Measurements from ENCODE around the gene MAP3K20. TPM values are rescaled to one million over a fixed set of nuclear protein-coding genes. Genes with fewer than 3 reads are reported as not detected.

The MAP3K20 gene
- total RNA-seq, 4 donors from 2014 or later = 6.8 to 32.2 (median 15.3) TPM

DNA sequence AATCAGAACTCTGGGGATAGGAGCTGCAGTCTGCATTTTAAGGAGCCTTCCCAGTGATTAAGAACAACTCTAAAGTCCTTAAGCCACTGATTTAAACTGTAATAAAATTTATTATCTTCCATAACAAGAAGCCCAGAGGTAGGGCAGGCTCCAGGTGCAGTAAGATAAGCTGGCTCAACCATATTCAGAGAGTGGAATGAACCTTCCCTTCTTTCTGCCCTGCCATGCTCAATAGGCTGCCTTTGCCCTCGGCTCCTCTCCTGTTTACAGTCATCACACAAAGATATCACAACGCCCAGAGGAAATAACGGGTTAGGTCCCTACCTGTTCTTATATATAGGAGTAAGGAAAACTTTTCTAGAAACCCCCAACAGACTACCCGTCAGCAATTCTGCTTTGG lies 188.5 kb downstream of the MAP3K20 start:
- Histone ChIP-seq H3K27me3 (no peaks in the 10 kb centered on the region), H3K9me3 (no peaks in the 10 kb centered on the region), H3K4me3 (peak overlapping the region in 1 of 4 donors; percentile 26), H3K4me1 (peaks cover 0 to 6% (median 0%) of the 10 kb centered on the region in 4 donors), H3K36me3 (peaks cover 0 to 21% (median 0%) of the 10 kb centered on the region in 3 donors), H3K27ac (peak overlapping the region in 1 of 4 donors; percentile 40)
- peak in 1 of 3 donors; percentile 54 for DNase-seq
- TF ChIP-seq, protein P1, sequence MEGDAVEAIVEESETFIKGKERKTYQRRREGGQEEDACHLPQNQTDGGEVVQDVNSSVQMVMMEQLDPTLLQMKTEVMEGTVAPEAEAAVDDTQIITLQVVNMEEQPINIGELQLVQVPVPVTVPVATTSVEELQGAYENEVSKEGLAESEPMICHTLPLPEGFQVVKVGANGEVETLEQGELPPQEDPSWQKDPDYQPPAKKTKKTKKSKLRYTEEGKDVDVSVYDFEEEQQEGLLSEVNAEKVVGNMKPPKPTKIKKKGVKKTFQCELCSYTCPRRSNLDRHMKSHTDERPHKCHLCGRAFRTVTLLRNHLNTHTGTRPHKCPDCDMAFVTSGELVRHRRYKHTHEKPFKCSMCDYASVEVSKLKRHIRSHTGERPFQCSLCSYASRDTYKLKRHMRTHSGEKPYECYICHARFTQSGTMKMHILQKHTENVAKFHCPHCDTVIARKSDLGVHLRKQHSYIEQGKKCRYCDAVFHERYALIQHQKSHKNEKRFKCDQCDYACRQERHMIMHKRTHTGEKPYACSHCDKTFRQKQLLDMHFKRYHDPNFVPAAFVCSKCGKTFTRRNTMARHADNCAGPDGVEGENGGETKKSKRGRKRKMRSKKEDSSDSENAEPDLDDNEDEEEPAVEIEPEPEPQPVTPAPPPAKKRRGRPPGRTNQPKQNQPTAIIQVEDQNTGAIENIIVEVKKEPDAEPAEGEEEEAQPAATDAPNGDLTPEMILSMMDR (IDR thresholded peaks at IDR 0.05) = no peak
- TF ChIP-seq POLR2A (IDR thresholded peaks at IDR 0.05) = no peak

DNA sequence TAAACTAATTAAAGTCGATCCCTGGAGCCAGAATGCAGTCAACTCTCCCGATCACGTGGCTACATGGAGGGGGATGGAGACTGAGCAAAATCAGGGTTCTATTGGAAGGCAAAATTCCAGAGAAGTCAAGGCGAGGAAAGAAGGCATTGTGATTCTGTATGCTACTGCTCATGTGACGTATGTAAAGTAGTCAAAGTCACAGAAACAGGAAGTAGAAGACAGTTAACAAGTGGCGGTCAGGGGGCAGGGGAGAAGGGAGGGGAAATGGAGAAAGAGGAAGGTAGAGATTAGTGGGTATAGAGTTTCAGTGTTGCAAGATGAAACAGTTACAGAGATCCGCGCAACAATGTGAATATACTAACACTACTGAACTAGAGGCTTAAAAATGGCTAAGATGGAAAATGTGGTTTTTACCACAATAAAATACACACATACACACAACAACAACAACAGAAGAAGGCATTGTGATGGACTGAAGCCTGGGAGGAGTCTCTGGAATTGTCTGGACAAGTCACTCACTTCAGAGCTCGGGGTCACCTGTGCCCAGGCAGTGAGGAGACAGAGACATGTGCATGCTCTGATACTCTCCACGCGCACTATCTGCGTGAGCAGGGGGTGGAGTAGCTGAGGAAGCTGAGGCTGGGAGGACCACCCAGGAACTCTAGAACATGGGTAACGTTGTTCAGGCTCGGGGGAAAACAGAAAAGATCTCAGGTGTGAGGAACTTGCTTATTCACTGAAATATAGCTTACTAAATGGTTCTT lies 189.1 kb downstream of the MAP3K20 start:
- H3K9me3 ChIP-seq = no peaks in the 10 kb centered on the region
- peaks cover 0 to 15% (median 0%) of the 10 kb centered on the region in 3 donors for H3K36me3 ChIP-seq
- peak overlapping the region in 1 of 4 donors; percentile 40 for H3K27ac ChIP-seq
- H3K4me3 ChIP-seq = peak overlapping the region in 1 of 4 donors; percentile 26
- H3K4me1 ChIP-seq = peaks cover 0 to 6% (median 0%) of the 10 kb centered on the region in 4 donors
- peak in 2 of 3 donors; percentile 60 to 68 for DNase-seq
- no peaks in the 10 kb centered on the region for H3K27me3 ChIP-seq
- no peak for TF ChIP-seq POLR2A (IDR thresholded peaks at IDR 0.05)
- TF ChIP-seq, protein P1 (IDR thresholded peaks at IDR 0.05) = no peak

DNA sequence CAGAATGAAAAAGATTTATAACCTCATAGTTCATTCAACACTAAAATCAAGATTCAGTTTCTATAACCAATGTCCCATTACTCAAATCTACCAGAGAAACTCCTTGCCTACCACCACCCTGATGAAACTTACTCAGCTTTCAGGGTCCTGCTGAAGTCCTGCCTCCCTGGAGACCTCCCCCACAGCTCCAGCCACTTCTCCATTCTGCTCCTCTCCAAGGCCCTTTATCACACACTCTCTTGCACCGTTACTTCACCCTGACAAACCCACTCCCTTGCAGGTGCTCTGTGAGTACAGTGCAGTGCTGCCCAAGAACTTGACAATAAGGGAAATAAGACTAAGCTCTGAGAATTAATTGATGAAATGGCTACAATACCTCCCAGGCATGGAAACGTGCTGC lies 195.5 kb downstream of the MAP3K20 start:
- H3K36me3 ChIP-seq = no peaks in the 10 kb centered on the region
- no peaks in the 10 kb centered on the region for H3K4me1 ChIP-seq
- H3K27me3 ChIP-seq = no peaks in the 10 kb centered on the region
- TF ChIP-seq, protein P1 (IDR thresholded peaks at IDR 0.05) = no peak
- TF ChIP-seq POLR2A (IDR thresholded peaks at IDR 0.05) = no peak
- no peaks in the 10 kb centered on the region for H3K9me3 ChIP-seq
- no peak for DNase-seq
- H3K4me3 ChIP-seq = no peak overlapping the region
- no peak overlapping the region for H3K27ac ChIP-seq

DNA sequence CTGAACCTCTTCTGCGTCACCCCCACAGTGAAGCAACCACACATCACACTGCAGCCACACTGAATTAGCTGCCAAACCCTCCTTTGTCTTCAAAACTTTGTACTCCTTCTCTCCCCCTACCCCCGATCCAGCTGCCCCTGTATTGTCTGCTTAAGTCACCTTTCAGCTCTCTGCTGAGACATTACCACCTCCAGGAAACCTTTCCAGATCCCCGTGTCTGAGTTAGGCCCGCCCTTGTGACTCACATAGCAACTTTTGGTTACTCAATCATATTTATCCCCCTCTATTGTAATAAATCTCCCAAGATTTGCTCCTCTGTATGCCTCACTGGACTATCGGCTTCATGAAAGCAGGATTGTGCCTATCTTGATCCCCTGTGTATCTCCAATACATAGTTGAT lies 196.2 kb downstream of the MAP3K20 start:
- TF ChIP-seq, protein P1 (IDR thresholded peaks at IDR 0.05) = no peak
- TF ChIP-seq POLR2A (IDR thresholded peaks at IDR 0.05) = no peak
- H3K36me3 ChIP-seq = no peaks in the 10 kb centered on the region
- no peak overlapping the region for H3K4me3 ChIP-seq
- no peaks in the 10 kb centered on the region for H3K4me1 ChIP-seq
- no peaks in the 10 kb centered on the region for H3K9me3 ChIP-seq
- no peaks in the 10 kb centered on the region for H3K27me3 ChIP-seq
- no peak overlapping the region for H3K27ac ChIP-seq
- DNase-seq = no peak

DNA sequence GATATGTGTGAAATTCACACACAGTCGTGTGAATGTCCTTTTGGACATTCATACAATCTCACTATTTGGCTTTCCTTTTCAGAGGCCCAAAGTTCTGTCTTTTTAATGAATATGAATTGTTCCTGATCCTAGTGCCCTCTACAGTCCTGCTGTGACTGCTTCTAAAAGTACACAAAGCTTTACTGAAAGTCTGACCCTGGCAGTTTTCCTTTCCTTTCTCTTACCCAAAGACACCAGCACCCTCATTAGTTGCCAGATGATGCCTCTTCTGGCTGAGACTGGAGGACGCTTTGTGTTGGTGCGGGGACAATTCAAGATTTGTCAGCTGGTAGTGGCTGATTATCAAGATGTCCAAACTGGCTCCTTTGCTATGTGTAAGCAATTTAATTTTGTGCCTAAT lies 197.2 kb downstream of the MAP3K20 start:
- H3K27ac ChIP-seq = no peak overlapping the region
- TF ChIP-seq, protein P1 (IDR thresholded peaks at IDR 0.05) = no peak
- no peak for TF ChIP-seq POLR2A (IDR thresholded peaks at IDR 0.05)
- no peak for DNase-seq

More for the DNA sequence above, 197.2 kb downstream of the MAP3K20 start:
- H3K4me1 ChIP-seq = no peaks in the 10 kb centered on the region
- no peak overlapping the region for H3K4me3 ChIP-seq
- H3K27me3 ChIP-seq = no peaks in the 10 kb centered on the region
- no peaks in the 10 kb centered on the region for H3K36me3 ChIP-seq
- H3K9me3 ChIP-seq = no peaks in the 10 kb centered on the region

Data from Peyer's patch (tissue), 4 donors.